OCI-LY7 (cell line): ENCODE data around the gene CFDP1.

Experiments used
- EZH2phosphoT487 ChIP-seq: fragments of 200-600 bp; sonication (generic); IDR thresholded peaks from 2 replicates; pipeline ENCODE4 v1.6.1; 2018; ENCODE audit warnings: low read depth, borderline replicate concordance, mild to moderate bottlenecking, mixed run types, antibody characterized with exemption, low read length, moderate library complexity, mixed read lengths
- TF ChIP-seq, protein P1 (sequence below): fragments of 200-600 bp; sonication (generic); conservative IDR thresholded peaks from 2 replicates; pipeline ENCODE4 v1.5.1; 2014; ENCODE audit warnings: mild to moderate bottlenecking, antibody characterized with exemption, low read length, moderate library complexity, mixed read lengths

DNA sequence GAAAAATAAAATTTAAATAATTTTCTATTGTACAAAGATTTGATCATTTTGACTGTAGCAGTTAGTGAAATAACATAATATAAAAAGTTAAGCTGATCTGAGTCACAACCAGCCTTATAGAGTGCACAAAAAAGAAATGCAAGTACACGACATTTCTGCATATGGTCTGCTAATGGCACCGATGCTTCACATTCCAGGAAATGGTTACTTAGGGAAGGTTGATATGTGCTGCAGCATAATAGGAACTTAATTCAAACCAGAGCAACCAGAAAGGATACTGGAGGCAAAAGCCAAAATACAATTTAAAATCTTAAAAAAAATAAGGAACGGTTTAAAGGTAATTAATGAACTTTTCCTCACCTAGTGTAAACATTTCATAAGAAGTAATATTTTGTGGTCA is 10.0 kb upstream of the CFDP1 start:
- TF ChIP-seq, protein P1, sequence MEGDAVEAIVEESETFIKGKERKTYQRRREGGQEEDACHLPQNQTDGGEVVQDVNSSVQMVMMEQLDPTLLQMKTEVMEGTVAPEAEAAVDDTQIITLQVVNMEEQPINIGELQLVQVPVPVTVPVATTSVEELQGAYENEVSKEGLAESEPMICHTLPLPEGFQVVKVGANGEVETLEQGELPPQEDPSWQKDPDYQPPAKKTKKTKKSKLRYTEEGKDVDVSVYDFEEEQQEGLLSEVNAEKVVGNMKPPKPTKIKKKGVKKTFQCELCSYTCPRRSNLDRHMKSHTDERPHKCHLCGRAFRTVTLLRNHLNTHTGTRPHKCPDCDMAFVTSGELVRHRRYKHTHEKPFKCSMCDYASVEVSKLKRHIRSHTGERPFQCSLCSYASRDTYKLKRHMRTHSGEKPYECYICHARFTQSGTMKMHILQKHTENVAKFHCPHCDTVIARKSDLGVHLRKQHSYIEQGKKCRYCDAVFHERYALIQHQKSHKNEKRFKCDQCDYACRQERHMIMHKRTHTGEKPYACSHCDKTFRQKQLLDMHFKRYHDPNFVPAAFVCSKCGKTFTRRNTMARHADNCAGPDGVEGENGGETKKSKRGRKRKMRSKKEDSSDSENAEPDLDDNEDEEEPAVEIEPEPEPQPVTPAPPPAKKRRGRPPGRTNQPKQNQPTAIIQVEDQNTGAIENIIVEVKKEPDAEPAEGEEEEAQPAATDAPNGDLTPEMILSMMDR, result no peak
- TF ChIP-seq EZH2phosphoT487, result no peak
